Measurements from ENCODE around the gene PAWR. TPM values are rescaled to one million over a fixed set of nuclear protein-coding genes. Genes with fewer than 3 reads are reported as not detected.

Gene PAWR
- total and polyA plus RNA-seq, 12 donors, result 3.0 to 16.6 (median 10.2) TPM

DNA sequence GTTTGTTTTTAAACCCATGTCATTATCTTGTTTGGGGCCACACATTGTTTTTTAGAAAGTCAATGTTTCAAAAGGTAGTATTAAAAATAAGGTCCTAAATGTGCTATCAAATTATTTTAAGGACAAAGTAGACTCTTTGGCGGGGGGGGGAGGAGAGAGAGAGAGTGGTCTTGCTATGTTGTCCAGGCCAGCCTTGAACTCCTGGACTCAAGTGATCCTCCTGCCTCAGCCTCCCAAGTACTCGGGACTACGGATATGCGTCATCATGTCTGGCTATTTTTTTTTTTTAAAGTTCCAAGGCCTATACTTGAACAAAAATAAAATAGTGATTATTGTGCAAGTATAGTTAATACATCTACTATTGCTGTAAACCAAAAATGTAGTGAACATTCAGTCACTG is 26.2 kb downstream of the PAWR start:
- Histone ChIP-seq H3K27me3 (no peaks in the 10 kb centered on the region), H3K36me3 (no peaks in the 10 kb centered on the region), H3K27ac (no peak overlapping the region), H3K4me1 (peaks cover 0 to 12% (median 0%) of the 10 kb centered on the region in 9 donors), H3K9me3 (no peaks in the 10 kb centered on the region), H3K4me3 (no peak overlapping the region)
- DNase-seq (no peak), ATAC-seq (no peak)
- WGBS, 2 donors, result 90 to 91% methylated on average over 4 of the region's 4 CpGs
- TF ChIP-seq, protein P1, sequence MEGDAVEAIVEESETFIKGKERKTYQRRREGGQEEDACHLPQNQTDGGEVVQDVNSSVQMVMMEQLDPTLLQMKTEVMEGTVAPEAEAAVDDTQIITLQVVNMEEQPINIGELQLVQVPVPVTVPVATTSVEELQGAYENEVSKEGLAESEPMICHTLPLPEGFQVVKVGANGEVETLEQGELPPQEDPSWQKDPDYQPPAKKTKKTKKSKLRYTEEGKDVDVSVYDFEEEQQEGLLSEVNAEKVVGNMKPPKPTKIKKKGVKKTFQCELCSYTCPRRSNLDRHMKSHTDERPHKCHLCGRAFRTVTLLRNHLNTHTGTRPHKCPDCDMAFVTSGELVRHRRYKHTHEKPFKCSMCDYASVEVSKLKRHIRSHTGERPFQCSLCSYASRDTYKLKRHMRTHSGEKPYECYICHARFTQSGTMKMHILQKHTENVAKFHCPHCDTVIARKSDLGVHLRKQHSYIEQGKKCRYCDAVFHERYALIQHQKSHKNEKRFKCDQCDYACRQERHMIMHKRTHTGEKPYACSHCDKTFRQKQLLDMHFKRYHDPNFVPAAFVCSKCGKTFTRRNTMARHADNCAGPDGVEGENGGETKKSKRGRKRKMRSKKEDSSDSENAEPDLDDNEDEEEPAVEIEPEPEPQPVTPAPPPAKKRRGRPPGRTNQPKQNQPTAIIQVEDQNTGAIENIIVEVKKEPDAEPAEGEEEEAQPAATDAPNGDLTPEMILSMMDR (IDR thresholded peaks at IDR 0.05), result no peak
- intact Hi-C loops (cut with DNase I), result no loop called here

DNA sequence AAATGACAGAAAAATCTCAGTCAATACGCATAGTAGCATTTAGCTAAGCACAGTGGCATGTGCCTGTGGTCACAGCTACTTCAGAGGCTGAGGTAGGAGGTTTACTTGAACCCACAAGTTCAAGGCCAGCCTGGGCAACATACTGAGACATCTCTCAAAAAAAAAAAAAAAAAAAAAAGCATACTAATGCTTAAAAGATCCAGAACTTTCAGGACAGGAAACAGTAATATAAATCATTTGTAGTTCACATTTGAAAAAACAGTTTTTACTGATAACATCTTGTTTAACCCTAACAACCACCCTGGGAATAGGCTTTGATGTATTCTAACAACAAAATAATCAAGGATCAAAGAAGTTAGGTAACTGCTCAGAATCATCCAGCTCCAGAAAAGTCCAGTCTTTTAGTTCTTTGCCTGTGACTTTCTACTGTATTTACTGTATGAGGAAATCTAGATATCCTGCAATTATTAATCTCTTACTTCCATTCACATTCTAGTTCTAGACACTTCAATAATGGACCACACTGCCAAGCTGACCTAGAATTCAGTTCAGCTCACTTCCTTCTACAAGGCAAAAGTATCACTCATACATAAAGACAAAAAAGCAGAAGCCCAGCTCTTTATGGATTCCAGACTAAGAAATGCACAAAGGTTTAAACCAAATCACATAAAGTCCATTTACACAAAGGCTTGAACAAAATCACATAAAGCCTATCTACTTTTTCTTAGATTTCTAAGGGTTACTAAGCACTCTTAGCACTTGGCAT is 28.5 kb downstream of the PAWR start:
- H3K27ac ChIP-seq, result no peak overlapping the region
- WGBS, 2 donors, result 93% methylated on average over 1 of the region's 1 CpG

DNA sequence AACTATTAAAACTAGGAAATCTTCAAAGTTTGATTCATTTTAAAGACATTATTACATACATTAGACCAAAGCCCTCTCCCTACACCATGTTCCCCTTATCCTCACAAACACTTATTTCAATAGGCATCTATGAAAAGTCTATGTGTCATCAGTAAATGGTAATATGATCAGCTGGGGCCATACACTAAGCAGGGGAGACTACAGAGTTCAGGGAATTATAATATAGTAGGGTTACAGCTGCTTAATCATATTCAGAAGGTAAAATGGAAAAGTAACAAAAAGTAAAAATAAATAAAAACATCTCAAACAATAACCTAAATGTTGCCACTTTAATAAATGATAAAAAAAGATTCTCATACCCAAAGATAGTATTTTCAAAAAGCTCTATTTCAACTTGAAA is 29.1 kb downstream of the PAWR start:
- no peak overlapping the region for H3K4me3 ChIP-seq
- no peak for ATAC-seq
- no peaks in the 10 kb centered on the region for H3K9me3 ChIP-seq
- H3K27ac ChIP-seq, result no peak overlapping the region
- no peaks in the 10 kb centered on the region for H3K27me3 ChIP-seq
- no peaks in the 10 kb centered on the region for H3K36me3 ChIP-seq
- intact Hi-C loops (cut with DNase I), result no loop called here
- H3K4me1 ChIP-seq, result peaks cover 0 to 11% (median 0%) of the 10 kb centered on the region in 9 donors
- TF ChIP-seq, protein P1 (IDR thresholded peaks at IDR 0.05), result no peak
- no peak for DNase-seq

More for the DNA sequence above, 28.5 kb downstream of the PAWR start:
- no peak overlapping the region for H3K4me3 ChIP-seq
- no peaks in the 10 kb centered on the region for H3K36me3 ChIP-seq
- DNase-seq, result no peak
- H3K9me3 ChIP-seq, result no peaks in the 10 kb centered on the region
- H3K27me3 ChIP-seq, result no peaks in the 10 kb centered on the region
- no peak for ATAC-seq
- TF ChIP-seq, protein P1 (IDR thresholded peaks at IDR 0.05), result no peak
- H3K4me1 ChIP-seq, result peaks cover 0 to 12% (median 0%) of the 10 kb centered on the region in 9 donors
- intact Hi-C loops (cut with DNase I), result no loop called here

DNA sequence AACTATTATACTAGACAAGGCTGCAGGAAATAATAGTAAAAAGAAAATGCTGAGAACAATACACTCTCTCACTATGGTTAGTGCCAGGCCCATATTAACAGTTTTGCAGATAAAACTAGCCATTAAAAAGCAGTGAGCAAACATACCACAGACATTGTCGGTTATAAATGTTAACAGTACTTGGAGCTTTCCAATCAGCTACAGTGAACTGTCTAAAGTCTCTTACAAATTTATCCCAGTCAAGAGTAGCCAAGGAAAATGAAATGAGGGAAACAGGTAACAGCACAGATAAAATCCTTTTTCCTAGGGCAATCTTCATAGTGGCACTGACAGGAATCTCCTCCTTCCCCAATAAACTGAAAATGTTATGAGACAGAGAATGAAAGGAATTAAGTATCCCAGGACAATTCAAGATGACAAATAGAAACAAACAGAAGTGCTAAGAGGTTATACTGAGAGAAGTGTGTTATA is 30.8 kb downstream of the PAWR start:
- H3K27me3 ChIP-seq, result no peaks in the 10 kb centered on the region

More for the DNA sequence above, 30.8 kb downstream of the PAWR start:
- Histone ChIP-seq H3K9me3 (no peaks in the 10 kb centered on the region), H3K4me3 (no peak overlapping the region), H3K36me3 (no peaks in the 10 kb centered on the region), H3K4me1 (peaks cover 0 to 11% (median 0%) of the 10 kb centered on the region in 9 donors), H3K27ac (no peak overlapping the region)
- WGBS, 2 donors, result 17 to 22% methylated on average over 1 of the region's 1 CpG
- TF ChIP-seq, protein P1 (IDR thresholded peaks at IDR 0.05), result no peak
- no peak for DNase-seq
- intact Hi-C loops (cut with DNase I), result no loop called here
- no peak for ATAC-seq

All from heart right ventricle (tissue), 16 donors.